RKO (cell line): Measurements from ENCODE around the gene EEF1A2.

Source experiments
- DNase-seq: peaks from one replicate; pipeline ENCODE4 v3.0.0-alpha.2; 2016; ENCODE audit warnings: low spot score

The EEF1A2 gene

GRCh38 chr20:63452341-63452740 lies 46.5 kb downstream of the EEF1A2 start:
- DNase-seq = no peak

- DNase-seq = no peak
Measured at GRCh38 chr20:63451821-63452220, 47.1 kb downstream of the EEF1A2 start.

GRCh38 chr20:63449796-63450730 lies 48.8 kb downstream of the EEF1A2 start:
- no peak for DNase-seq

GRCh38 chr20:63449025-63449424 lies 49.9 kb downstream of the EEF1A2 start:
- no peak for DNase-seq

- DNase-seq = no peak
Measured at GRCh38 chr20:63448031-63448430, 50.9 kb downstream of the EEF1A2 start.

- DNase-seq = no peak
Measured at GRCh38 chr20:63447320-63447719, 51.6 kb downstream of the EEF1A2 start.

GRCh38 chr20:63446216-63447024 lies 52.5 kb downstream of the EEF1A2 start:
- no peak for DNase-seq

GRCh38 chr20:63445075-63445734 lies 53.7 kb downstream of the EEF1A2 start:
- DNase-seq = no peak

- DNase-seq = no peak
Measured at GRCh38 chr20:63444548-63444947, 54.3 kb downstream of the EEF1A2 start.

GRCh38 chr20:63443606-63444395 lies 55.1 kb downstream of the EEF1A2 start:
- DNase-seq = no peak

- DNase-seq = peak; percentile 21
Measured at GRCh38 chr20:63442100-63442493, 56.8 kb downstream of the EEF1A2 start.

- no peak for DNase-seq
Measured at GRCh38 chr20:63441136-63442099, 57.5 kb downstream of the EEF1A2 start.

GRCh38 chr20:63440366-63440955 lies 58.4 kb downstream of the EEF1A2 start:
- DNase-seq = no peak

GRCh38 chr20:63439866-63440265 lies 59.0 kb downstream of the EEF1A2 start:
- DNase-seq = no peak

GRCh38 chr20:63438121-63438520 lies 60.8 kb downstream of the EEF1A2 start:
- no peak for DNase-seq
